IPS-NIHi7 (cell line): ENCODE measurements around the gene KMT5B.

Experiments
- DNase-seq: peaks from one replicate; pipeline ENCODE4 v3.0.0; 2012; ENCODE audit warnings: mixed read lengths; ENCODE audit errors: extremely low spot score

Gene KMT5B

DNA sequence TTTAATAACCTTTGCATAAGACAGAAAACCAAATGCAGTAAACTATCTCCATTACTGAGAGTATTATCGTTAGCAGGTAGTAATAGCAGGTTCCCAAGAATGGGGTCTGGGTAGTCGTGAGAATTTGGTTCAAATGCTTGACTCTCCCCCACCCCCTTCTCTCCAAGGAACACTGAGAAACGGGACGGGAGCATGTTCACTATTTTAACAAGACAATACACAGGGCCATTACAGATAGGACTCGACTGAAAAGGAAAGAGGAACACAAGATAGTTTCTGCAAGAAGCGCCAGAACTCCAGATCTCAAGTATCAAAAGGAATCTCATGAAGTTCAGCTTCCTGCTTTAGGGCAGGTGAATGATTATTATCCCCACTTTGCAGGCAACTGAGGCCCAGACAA lies 27.0 kb downstream of the KMT5B start:
- DNase-seq, result no peak

DNA sequence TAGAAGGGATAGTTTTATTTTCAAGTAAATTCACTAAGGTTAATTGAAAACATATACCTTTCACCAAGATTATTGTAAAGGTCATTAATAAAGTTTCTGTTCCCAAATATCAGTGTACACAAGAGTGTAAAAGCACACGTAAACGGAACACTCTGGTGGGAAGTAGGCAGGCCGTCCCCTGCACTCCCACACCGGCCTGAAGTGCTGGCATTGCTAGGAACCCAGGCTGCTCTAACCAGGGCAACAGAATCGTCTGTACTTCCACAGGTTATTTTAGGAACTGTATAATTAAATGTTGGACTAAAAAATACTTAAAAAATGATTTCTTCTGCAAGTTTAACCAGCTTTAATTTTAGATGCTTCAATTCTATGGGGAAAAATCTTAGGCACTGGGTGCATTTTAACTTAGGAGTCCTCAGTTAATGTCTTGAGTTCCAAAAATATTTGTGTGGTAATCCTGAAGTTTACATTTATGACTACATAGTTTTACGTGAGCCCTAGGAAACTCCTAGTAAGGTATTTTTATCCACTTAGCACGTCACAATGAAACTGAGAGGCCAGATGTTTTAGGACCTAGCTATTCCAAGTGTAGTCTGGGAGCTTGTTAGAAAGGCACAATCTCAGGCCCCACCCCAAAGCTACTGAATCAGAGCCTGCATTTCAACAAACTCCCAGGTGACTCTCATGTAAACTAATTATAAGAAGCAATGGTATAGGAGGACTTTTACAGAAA lies 31.2 kb downstream of the KMT5B start:
- no peak for DNase-seq

DNA sequence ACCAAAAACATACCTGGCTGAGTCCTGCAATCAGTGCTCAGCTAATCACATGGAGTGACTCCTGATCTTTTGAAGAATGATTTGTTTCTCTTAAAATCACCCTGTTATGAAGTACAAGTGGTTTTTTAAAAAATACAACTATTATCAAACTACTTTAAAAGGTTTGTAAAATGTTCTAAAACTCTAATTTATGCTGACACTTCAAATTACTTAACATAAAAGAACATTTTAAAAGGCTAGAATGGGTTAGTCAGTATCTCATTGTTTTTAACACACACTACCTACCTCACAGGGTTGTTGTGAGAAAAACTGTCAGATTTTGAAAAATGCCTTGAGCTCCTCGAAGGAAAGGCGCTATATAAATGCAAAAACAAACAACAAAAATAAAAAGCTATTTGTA lies 33.2 kb downstream of the KMT5B start:
- DNase-seq, result no peak

- no peak for DNase-seq
Observed at GRCh38 chr11:68177877-68178276, 35.2 kb downstream of the KMT5B start.

- no peak for DNase-seq
Observed at GRCh38 chr11:68173926-68174325, 39.2 kb downstream of the KMT5B start.

- DNase-seq, result no peak
Observed at GRCh38 chr11:68169442-68169841, 43.7 kb downstream of the KMT5B start.

DNA sequence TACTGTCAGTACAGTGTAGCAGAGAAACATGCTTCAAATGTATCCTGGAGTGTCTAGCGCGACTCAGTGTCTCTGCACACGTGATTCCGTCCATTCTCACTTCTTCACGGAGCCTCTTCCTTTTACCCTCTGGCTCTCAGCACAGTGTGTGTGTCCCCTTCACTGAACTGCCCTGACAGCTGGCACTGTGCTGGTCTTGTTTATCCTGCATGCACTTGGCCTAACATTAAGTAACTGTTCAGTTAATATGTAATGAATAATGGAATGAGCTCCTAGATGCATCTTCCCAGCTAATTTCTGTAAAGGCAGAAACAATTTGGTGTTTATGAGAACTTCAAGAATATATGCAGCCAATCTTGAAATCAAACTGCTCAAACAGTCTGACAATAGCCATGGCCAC lies 44.4 kb downstream of the KMT5B start:
- DNase-seq, result no peak

- no peak for DNase-seq
Observed at GRCh38 chr11:68167474-68167873, 45.6 kb downstream of the KMT5B start.

GRCh38 chr11:68166969-68167368 lies 46.1 kb downstream of the KMT5B start:
- DNase-seq, result no peak

- no peak for DNase-seq
Observed at GRCh38 chr11:68165601-68166000, 47.5 kb downstream of the KMT5B start.

DNA sequence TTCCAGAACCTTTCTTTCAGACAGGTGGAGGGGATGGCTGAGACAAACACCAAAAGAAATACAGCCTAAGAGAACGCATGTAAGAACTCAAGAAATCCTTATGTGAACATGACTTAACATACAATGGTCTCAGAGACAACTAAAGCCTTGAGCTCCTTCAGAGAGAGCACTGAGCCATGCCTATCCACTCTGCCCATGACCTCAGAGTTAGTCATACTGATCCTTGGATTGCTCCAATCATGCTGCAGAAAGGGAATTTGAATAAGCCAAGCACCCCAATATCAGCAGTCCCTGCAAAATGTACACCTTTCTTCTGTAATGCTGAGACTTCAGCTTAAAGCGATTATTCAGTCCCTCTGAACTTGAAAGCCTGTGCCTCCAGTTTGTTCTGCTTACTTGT lies 48.7 kb downstream of the KMT5B start:
- no peak for DNase-seq

- DNase-seq, result no peak
Observed at GRCh38 chr11:68163691-68164090, 49.4 kb downstream of the KMT5B start.

GRCh38 chr11:68160100-68160695 lies 52.9 kb downstream of the KMT5B start:
- no peak for DNase-seq

DNA sequence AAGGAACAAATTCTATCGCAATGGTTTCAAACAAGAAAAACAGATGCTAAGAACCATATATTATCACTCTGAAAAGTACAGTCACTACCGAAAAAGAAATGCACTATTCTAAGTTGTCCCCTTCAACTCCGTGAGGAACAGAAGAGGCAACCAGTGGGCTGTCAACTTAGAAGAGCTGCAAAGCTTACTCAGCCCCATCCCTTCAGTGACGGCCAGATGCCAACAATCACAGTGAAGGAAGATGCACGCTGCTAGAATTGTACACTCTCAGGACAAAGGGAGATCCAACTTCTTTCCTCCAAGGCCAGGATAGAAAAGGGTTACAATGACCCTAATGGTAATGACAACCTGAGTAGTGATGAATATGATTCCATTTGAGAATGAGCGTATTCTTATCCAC lies 53.4 kb downstream of the KMT5B start:
- no peak for DNase-seq

GRCh38 chr11:68159161-68159560 lies 53.9 kb downstream of the KMT5B start:
- DNase-seq, result no peak

DNA sequence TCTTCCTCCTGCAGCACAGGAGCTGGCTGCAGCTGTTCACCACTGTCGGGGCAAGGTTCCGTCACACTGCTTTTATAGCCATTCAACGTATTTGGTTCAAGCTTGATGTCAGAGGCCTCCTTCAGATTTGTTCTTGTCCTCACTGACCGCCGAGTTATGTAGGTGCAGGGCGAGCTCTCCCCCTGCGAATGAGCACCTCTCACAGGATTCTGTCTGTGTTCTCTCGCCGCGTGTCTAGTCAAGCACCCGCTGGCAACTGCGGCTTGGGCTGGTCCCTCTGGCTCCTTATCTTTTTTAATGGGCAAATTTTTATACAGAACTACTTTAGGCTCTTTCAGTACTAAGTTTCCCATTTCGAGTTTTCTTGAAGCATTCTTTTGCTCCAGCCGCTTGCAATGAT lies 54.5 kb downstream of the KMT5B start:
- no peak for DNase-seq

GRCh38 chr11:68153742-68154141 lies 59.4 kb downstream of the KMT5B start:
- no peak for DNase-seq

DNA sequence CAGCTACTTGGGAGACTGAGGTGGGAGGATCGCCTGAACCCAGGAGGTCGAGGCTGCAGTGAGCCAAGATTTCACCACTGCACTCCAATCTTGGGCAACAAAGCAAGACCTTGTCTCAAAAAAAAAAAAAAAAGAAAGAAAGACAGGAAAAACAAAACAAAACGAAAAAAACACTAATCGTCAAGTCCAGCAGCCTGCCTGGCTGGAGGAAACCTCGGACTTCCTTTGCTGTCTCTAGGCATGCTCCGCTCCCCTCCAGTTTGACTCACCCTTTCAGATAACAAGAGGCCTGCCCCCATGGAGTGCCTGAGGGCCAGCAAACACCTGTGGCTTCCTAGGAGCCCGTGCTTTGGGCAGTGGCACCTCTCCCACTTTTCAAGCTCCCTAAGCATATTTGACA lies 63.1 kb downstream of the KMT5B start:
- DNase-seq, result peak; percentile 59

GRCh38 chr11:68149417-68149816 lies 63.7 kb downstream of the KMT5B start:
- DNase-seq, result no peak

DNA sequence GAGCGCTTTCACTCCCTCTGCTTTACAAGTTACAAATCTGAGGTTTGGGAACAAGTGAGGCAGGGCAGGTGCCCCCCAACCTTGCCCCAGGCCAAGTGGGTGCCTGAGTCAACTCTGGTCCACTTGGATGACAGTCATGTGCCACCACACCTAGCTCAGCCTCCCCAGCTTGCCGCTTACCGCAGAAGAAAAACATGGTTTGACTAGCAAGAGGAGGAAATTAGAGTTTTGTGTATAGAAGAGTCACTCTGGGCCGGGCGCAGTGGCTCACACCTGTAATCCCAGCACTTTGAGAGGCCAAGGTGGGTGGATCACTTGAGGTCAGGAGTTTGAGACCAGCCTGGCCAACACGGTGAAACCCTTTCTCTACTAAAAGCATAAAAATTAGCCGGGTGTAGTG lies 64.2 kb downstream of the KMT5B start:
- DNase-seq, result no peak

- DNase-seq, result no peak
Observed at GRCh38 chr11:68148071-68148805, 64.9 kb downstream of the KMT5B start.

DNA sequence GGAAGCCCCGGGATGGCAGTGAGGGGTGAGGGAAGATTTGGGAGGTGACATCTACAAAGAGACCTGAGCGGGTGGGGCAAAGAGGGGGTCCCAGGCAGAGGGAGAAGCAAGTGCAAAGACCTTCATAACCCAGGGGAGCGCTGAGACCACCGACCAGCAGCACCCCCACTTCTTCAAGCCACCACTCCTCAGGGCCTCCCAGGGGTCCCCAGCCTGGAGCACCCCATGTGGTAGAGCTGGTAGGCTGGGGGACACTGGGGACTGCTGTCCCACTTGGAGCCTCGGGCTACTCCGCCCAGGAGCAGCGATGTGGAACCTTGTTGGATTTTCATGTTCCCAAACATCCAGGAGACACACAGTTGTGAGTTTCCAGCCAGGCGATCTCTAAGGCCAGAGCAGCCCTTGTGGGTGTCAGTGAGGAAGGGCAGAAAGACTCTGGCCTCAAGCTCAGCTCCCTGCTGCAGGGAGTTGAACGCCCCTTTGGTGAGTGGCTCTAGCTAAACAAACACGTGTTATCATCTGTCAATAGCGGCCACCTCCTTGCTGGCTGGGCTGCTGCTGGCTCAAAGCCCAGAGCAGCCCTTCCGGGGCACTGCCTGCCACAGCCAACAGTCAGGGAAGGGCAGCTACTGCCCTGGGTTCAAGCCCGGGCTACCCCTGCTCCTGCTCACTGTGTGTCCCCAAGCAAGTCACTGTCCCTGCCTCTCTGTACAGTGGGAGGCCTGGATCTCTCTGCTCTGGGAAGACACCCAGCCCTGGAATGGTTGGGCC lies 66.2 kb downstream of the KMT5B start:
- DNase-seq, result peak; percentile 50
